Progenitor cell of endocrine pancreas (in vitro differentiated cells): ENCODE measurements around the gene AJM1. TPM values are rescaled to one million over a fixed set of nuclear protein-coding genes. Genes with fewer than 3 reads are reported as not detected.

Experiments
- DNase-seq: peaks from one replicate; pipeline ENCODE4 v3.0.0; 2021; ENCODE audit warnings: low spot score; ENCODE audit not compliant: unreplicated experiment
- H3K27ac Mint-ChIP-seq: 2 replicates; pipeline ENCODE4 v1.8.0; 2021; ENCODE audit warnings: mild to moderate bottlenecking, moderate library complexity, mixed read lengths
- H3K27me3 Mint-ChIP-seq: 2 replicates; pipeline ENCODE4 v1.8.0; 2021; ENCODE audit warnings: mixed read lengths
- H3K36me3 Mint-ChIP-seq: 2 replicates; pipeline ENCODE4 v1.8.0; 2022; ENCODE audit warnings: mixed read lengths; ENCODE audit not compliant: insufficient read depth
- H3K4me1 Mint-ChIP-seq: 2 replicates; pipeline ENCODE4 v1.8.0; 2021; ENCODE audit warnings: low read depth, mixed read lengths
- H3K4me3 Mint-ChIP-seq: 2 replicates; pipeline ENCODE4 v1.8.0; 2021; ENCODE audit warnings: low read depth, mild to moderate bottlenecking, moderate library complexity, mixed read lengths
- H3K9me3 Mint-ChIP-seq: 2 replicates; pipeline ENCODE4 v1.8.0; 2021; ENCODE audit warnings: low read depth, mixed read lengths
- CTCF ChIP-seq: fragments of 200-600 bp; sonication (generic); IDR thresholded peaks from one replicate; pipeline ENCODE4 v1.5.0; 2021; ENCODE audit warnings: antibody characterized with exemption, mild to moderate bottlenecking; ENCODE audit not compliant: unreplicated experiment
- total RNA-seq: library from RNA; stranded (reverse); gene quantifications from 2 replicates; pipeline ENCODE4 v1.2.1, GENCODE V29; 2021

Gene AJM1
- total RNA-seq, 1 donor from 2014 or later: 5.8 TPM

DNA sequence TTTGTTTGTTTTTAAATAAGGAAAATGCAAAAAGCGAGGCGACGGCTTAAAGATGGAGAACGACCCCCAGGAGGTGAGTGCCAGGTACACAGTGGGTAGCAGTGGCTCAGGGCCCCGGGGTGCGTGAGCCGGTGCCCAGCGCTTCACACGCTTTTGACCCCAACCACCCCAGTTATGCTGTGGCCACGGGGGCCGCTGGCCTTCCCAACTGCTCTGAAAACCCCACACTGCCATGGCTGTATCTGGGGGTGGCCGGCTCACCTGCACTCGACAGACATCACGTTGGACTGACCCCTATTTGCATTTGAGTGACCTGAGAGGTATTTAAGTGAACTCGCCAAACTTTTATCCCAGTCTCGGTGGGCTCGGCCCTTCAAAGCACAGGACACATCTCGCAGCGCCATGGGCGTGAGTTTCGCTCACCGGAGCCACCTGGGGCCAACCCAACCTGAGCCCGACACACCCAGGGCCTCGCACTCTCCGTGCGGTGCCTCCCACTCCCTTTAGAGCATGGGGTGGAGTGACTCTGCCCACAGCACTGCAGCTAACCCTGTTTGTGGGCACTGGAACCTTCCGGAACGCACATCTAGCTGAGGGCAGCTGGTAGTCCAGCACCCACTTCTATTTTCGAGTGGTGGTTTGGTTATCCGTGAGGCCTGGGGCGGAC is 13.7 kb upstream of the AJM1 start:
- H3K36me3 Mint-ChIP-seq: peaks cover 2% of the 10 kb centered on the region
- H3K9me3 Mint-ChIP-seq: no peaks in the 10 kb centered on the region
- no peaks in the 10 kb centered on the region for H3K27me3 Mint-ChIP-seq
- TF ChIP-seq CTCF: no peak
- DNase-seq: no peak
- H3K4me3 Mint-ChIP-seq: no peak overlapping the region
- H3K4me1 Mint-ChIP-seq: no peaks in the 10 kb centered on the region
- H3K27ac Mint-ChIP-seq: no peak overlapping the region

GRCh38 chr9:136829412-136829811 is 12.9 kb upstream of the AJM1 start:
- TF ChIP-seq CTCF: no peak

DNA sequence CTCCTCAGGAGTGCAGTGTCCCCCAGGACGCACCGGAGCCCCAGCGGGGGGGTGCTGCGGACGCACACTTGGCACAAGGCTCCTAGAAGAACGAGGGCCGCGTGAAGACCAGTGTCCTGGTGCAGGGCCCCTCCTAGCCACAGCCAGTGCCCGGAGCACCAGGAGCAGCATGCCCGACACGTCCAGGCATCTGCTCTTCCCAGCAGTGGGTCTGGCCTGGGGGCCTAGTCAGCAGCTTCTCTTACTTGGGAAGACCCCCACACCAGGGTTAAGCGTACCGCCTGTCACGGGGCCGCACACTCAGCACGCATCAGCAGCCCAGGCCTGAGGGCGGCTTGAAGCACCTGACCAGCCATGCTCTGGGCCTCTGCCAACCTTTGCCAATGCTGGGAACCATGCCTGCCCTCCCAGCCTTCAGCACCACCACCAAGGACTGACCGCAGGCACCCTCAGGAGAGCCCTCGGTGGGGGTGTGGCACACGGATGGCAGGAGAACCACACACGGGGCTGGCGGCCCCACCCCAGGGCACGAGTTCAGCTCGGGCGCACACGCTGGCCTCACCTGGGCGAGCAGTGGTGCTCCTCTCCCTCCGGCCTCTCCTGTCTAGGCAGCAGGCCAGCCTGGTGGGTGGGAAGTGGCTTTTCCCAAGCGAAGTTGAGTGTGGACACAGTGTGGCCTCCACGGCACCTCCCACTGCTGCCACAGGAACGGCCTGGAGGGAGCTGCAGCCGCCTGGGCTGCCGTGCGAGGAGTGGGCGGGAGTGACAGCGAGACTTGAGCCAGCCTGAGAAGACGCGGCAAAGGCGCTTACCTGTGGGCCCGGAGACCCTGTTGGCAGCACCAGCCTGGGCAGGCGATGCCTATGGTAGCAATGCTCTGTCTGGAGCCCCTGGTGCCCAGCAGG is 12.0 kb upstream of the AJM1 start:
- Mint-ChIP-seq H3K36me3 (peaks cover 5% of the 10 kb centered on the region), H3K27me3 (no peaks in the 10 kb centered on the region), H3K9me3 (no peaks in the 10 kb centered on the region), H3K4me3 (no peak overlapping the region), H3K4me1 (no peaks in the 10 kb centered on the region), H3K27ac (no peak overlapping the region)
- DNase-seq: no peak
- TF ChIP-seq CTCF: no peak

More at GRCh38 chr9:136829412-136829811, 12.9 kb upstream of the AJM1 start:
- Mint-ChIP-seq H3K27ac (no peak overlapping the region), H3K27me3 (no peaks in the 10 kb centered on the region), H3K4me3 (no peak overlapping the region), H3K36me3 (peaks cover 5% of the 10 kb centered on the region), H3K9me3 (no peaks in the 10 kb centered on the region), H3K4me1 (no peaks in the 10 kb centered on the region)
- DNase-seq: no peak

GRCh38 chr9:136831002-136831719 is 11.1 kb upstream of the AJM1 start:
- Mint-ChIP-seq H3K27ac (no peak overlapping the region), H3K9me3 (no peaks in the 10 kb centered on the region), H3K4me3 (no peak overlapping the region), H3K36me3 (peaks cover 5% of the 10 kb centered on the region), H3K4me1 (no peaks in the 10 kb centered on the region), H3K27me3 (no peaks in the 10 kb centered on the region)
- DNase-seq: no peak
- TF ChIP-seq CTCF: no peak

GRCh38 chr9:136831720-136832104 is 10.6 kb upstream of the AJM1 start:
- DNase-seq: no peak
- H3K36me3 Mint-ChIP-seq: peaks cover 5% of the 10 kb centered on the region
- TF ChIP-seq CTCF: no peak
- no peaks in the 10 kb centered on the region for H3K27me3 Mint-ChIP-seq
- H3K27ac Mint-ChIP-seq: no peak overlapping the region
- no peaks in the 10 kb centered on the region for H3K4me1 Mint-ChIP-seq
- H3K9me3 Mint-ChIP-seq: no peaks in the 10 kb centered on the region
- H3K4me3 Mint-ChIP-seq: no peak overlapping the region
